ENCODE results near the gene LPP. TPM values are rescaled to one million over a fixed set of nuclear protein-coding genes. Genes with fewer than 3 reads are reported as not detected.

Gene LPP
- total and polyA plus RNA-seq, 2 of the 13 experiments (the other 11 are each of a cell fraction or from before 2014, with no cell fraction given), result 19.2 to 29.9 TPM

- in situ Hi-C loops (cut with HindIII; ENCODE audit: extremely low pct_ligation_motif_present, low pct_unique_long_range_greater_than_20kb) (no loop called here), intact Hi-C loops (cut with micrococcal nuclease; ENCODE audit: unreplicated experiment) (no loop called here)
- Histone ChIP-seq H3K27me3 (ENCODE audit: control insufficient read depth in 1 of 2, insufficient read depth in 2 of 2, low read length in 2 of 2) (no peaks in the 10 kb centered on the region), H4K20me1 (ENCODE audit: insufficient read depth, low read length) (no peaks in the 10 kb centered on the region), H3K79me2 (ENCODE audit: insufficient read depth, low read length) (no peaks in the 10 kb centered on the region), H3K9ac (ENCODE audit: insufficient read depth, low read depth, low read length) (no peak overlapping the region), H3K27ac (ENCODE audit: extremely low read length, insufficient read depth, low read length) (no peak overlapping the region), H2AFZ (ENCODE audit: low read length) (no peak overlapping the region), H3K9me3 (ENCODE audit: low read length) (no peaks in the 10 kb centered on the region), H3K4me3 (replicated peaks in 1 of 3; ENCODE audit: insufficient read depth in 1 of 3, low read depth in 2 of 3, low read length in 3 of 3) (no peak overlapping the region), H3K4me2 (ENCODE audit: low read depth, low read length) (no peak overlapping the region), H3K36me3 (replicated peaks in 1 of 2; ENCODE audit: control insufficient read depth in 1 of 2, insufficient read depth in 2 of 2, low read length in 2 of 2) (peaks cover 0 to 2% of the 10 kb centered on the region in 2 experiments; a peak in 1 of 5 replicates), H3K4me1 (ENCODE audit: insufficient read depth, low read length) (no peaks in the 10 kb centered on the region)
- ATAC-seq (no peak), FAIRE-seq (no peak), DNase-seq (ENCODE audit: low spot score) (no peak)
- TF ChIP-seq HMGXB4 (CRISPR knock-in tag; IDR thresholded peaks at IDR 0.05; ENCODE audit: borderline replicate concordance in 1 of 2, low read depth in 1 of 2) (no peak), ZFAT (CRISPR knock-in tag; conservative IDR thresholded peaks at IDR 0.05) (no peak), ZNF337 (CRISPR knock-in tag; IDR thresholded peaks at IDR 0.05; ENCODE audit: borderline replicate concordance, low read depth) (no peak), SMC3 (IDR thresholded peaks at IDR 0.05; ENCODE audit: low read length) (no peak), CTCF (CRISPR knock-in tag; IDR thresholded peaks at IDR 0.05) (no peak)
- ChIA-PET CTCF (ENCODE audit: low intra/inter-chr PET ratio, low total read pairs) (no interaction called here), POLR2A (no interaction called here)
- no TSS peak for BruUV-seq (replicated peaks)
- WGBS (ENCODE audit: low lambda C conversion rate), result 100% methylated on average over 4 of the region's 4 CpGs
These were observed 700.2 kb downstream of the LPP start for GRCh38 chr3:188853856-188854771.
